ENCODE results near the gene PDCD1. TPM values are rescaled to one million over a fixed set of nuclear protein-coding genes. Genes with fewer than 3 reads are reported as not detected.
"Not testable (repeated sequence)": the region's sequence is repeated elsewhere in the genome, so short reads cannot be mapped to it uniquely, and the experiment has no call there.

The PDCD1 gene
- polyA plus RNA-seq, 10 donors: 0.08 to 0.70 (median 0.15) TPM; not detected in 2

DNA sequence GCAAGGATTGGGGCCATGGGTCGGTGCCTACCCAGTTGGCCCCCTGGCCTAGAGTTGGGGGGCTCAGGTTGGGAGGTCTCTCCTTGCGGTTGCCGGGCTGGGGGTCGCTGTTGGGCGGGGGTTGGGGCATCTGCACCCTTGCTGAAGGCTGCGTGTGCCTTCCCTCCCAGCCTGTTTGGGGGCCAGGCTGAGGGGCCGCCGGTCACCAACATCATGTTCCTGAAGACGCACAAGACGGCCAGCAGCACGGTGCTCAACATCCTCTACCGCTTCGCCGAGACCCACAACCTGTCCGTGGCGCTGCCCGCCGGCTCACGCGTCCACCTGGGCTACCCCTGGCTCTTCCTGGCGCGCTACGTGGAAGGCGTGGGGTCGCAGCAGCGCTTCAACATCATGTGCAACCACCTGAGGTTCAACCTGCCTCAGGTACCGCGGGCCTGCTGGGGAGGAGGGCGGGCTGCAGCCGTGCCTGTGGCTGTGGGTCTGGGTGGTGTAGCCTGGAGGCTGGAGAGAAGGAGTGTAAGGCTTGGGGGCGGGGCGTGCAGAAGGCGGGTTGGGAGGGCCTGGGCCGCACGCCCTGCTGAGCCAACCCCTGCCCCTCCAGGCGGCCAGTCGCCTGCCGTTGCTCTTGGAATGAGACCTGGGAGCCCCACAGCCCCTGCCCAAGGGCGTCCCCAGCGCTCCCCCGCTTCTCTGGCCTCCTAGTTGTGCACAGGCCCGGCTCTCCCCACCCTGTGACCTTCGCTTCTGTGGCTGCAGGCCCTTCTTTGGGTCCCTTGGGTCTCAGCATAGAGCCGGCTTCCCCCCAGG lies 56.9 kb downstream of the PDCD1 start:
- DNase-seq: no peak

DNA sequence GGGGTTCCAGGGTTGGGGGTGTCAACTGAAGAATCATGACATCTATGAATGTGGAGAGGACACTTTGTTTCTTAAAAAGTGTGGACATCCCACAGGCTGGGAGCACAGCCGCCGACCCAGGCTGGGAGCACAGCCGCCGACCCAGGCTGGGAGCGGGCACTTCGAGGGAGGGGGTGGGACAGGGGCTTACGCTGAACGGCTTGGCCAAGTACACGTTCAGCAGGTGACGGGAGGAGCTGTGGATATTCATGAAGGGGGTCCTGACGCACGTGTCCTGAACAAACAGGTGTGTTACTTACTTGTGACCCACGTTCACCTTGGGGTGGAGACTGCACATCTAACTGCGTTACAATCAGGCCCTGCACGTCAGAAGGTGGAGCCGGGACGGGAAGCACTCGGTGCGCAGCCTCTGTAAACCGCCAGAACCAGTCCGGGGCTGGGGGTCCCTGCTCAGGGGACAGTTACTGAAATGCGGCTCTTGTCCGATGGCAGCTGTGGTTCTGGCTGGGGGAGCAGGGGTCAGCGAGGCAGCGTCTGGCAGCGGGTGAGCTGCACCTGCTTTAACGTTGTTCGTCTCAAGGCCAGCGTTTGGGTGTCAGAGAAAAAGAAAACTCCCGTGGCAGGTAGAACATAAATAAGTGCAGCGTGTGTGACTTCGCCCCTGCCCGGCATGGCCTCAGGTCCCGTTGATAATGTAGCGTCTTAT lies 58.3 kb downstream of the PDCD1 start:
- not testable (repeated sequence) for DNase-seq

Other genes starting within 250 kb of the PDCD1 start
- gene THAP4, start 221.7 kb downstream of the PDCD1 start, polyA plus RNA-seq (ENCODE audit: insufficient read length in 10 of 10): 10 to 100 TPM; 36.7 to 43.5 (median 39.1) TPM
- gene ATG4B, start 221.2 kb downstream of the PDCD1 start, polyA plus RNA-seq (ENCODE audit: insufficient read length in 10 of 10): 10 to 100 TPM; 41.8 to 67.7 (median 51.1) TPM
- gene DTYMK, start 172.1 kb downstream of the PDCD1 start, polyA plus RNA-seq (ENCODE audit: insufficient read length in 10 of 10): 10 to 100 TPM; 21.9 to 33.4 (median 24.0) TPM
- gene ING5, start 156.9 kb downstream of the PDCD1 start, polyA plus RNA-seq (ENCODE audit: insufficient read length in 10 of 10): 10 to 100 TPM; 15.9 to 31.1 (median 21.5) TPM
- 10 to 100 TPM; 15.2 to 32.4 (median 18.1) TPM for gene D2HGDH, start 124.3 kb downstream of the PDCD1 start, polyA plus RNA-seq (ENCODE audit: insufficient read length in 10 of 10)
- under 1 TPM in 3 of 10 donors, not detected in 7; 0.15 to 0.26 (median 0.17) TPM for gene GAL3ST2, start 82.1 kb downstream of the PDCD1 start, polyA plus RNA-seq (ENCODE audit: insufficient read length in 10 of 10)
- 1 to 10 TPM; 3.0 to 8.5 (median 4.5) TPM for gene NEU4, start 49.7 kb downstream of the PDCD1 start, polyA plus RNA-seq (ENCODE audit: insufficient read length in 10 of 10)
- gene RTP5, start 10.8 kb upstream of the PDCD1 start, polyA plus RNA-seq (ENCODE audit: insufficient read length in 10 of 10): under 1 TPM in 3 of 10 donors, not detected in 7; 0.05 to 0.12 (median 0.07) TPM

All from muscle of back (tissue), 11 donors.